Hematopoietic multipotent progenitor cell treated with erythropoietin and hydrocortisone succinate and interleukin-3 and kit ligand, for 8 days (in vitro differentiated cells): ENCODE measurements around the gene SSH3.

Experiments
- DNase-seq: peaks from one replicate; pipeline ENCODE4 v3.0.0-alpha.2; 2015

The SSH3 gene

DNA sequence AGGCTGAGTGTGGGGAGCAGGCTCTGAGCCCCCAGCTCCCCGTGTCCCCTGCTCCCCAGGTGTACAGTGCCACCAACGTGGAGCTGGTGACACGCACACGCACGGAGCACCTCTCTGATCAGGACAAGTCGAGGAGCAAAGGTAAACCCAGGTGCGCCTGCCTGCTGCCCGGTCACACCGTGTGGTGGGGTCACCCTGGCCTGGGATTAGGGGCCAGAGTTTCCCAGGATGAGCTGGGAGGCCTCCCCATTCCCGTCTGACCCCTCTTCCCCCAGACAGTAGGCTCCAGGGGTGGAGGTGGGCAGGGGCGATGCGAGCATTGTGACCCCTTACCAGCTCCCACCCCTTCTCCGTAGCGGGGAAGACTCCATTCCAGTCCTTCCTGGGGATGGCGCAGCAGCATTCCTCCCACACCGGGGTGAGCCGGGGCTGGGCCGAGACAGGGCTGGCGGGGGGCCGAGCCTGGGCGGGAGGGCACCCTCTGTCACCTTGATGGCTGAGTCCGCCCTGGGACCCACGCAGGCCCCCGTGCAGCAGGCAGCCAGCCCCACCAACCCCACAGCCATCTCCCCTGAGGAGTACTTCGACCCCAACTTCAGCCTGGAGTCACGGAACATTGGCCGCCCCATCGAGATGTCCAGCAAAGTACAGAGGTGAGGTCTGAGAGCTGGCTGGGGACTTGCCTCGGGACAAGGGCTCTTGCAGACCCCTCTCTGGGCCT is 3.7 kb upstream of the SSH3 start:
- no peak for DNase-seq

DNA sequence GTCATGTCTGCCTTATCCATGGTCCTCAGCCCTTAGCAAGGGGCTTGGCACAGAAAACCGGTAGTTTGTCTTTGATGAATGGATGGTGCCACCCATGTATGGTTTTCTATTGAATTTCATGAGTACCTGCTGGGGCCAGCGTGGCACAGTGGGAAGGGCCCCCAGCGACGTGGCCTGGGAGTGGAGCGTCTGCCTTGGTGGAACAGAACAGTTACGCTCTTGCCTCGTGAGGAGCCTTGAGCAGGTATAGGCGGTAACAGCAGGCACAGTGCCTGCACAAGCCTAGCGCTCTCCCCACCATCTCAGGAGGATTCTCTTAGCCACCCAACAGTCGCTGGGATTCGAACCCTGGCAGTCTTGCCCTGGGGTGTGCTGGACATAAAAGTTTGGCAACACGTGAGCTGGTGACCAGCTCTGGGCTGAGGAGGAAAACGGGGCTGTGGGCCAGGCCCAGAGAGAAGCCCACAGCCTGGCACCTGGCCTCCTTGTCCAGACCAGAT is 3.0 kb upstream of the SSH3 start:
- DNase-seq = no peak

DNA sequence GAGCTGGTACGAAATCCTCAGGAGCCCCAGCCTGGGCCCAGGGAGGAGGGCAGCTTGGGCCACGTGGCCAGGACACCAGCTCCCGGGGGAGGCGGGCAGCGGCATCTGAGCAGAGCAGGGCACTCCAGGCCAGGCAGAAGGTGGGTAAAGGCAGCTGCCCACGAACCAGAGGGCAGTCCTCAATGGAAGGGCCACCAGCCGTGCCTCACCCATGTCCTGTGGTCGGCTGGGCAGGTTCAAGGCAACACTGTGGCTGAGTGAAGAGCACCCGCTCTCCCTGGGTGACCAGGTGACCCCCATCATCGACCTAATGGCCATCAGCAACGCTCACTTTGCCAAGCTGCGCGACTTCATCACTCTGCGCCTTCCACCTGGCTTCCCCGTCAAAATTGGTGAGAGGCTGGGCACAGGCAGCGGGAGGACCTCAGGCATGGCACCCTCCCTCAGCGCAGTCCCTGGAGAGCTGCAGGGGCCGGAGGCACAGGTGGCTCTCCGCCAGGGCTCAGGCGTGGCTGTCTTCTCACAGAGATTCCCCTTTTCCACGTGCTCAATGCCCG is 2.5 kb upstream of the SSH3 start:
- no peak for DNase-seq

DNA sequence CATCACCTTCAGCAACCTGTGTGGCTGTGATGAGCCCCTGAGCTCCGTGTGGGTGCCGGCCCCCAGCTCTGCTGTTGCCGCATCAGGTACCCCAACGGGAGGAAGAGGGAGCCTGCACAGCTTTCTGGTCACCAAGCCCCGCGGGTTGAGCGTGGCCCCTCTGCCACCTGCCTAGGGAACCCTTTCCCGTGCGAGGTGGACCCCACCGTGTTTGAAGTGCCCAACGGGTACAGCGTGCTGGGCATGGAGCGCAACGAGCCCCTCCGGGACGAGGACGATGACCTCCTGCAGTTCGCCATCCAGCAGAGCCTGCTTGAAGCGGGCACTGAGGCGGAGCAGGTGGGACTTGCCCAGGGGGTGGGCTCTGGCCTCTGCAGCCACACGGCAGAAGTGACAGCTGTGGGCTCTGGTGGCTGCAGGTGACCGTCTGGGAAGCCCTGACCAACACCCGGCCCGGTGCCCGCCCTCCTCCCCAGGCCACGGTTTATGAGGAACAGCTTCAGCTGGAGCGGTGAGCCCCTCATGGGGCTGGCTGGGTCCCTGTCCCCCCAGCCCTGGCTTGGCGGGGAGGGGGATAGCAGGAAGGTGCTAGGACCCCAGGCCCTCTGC is 1.9 kb upstream of the SSH3 start:
- no peak for DNase-seq

DNA sequence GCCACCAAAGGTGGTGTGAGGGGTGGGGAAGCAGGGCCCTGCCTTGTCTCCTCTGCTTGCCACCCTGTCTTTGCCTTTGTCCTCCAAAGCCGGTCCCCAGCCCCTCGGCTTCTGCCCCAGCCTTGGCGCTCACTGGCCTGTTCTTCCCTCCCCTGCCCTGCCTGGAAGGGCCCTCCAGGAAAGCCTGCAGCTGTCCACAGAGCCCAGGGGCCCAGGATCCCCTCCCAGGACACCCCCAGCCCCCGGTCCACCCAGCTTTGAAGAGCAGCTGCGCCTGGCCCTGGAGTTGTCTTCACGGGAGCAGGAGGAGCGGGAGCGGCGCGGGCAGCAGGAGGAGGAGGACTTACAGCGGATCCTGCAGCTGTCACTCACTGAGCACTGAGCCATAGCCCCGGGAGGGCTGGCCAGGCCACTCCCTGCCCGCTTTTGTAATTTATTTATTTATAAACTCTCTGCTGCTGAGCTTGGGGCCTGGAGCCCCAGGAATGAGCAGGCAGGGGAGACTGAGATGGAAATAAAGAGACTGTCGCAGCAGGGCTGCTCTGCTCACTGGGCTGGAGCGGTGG is 1.3 kb upstream of the SSH3 start:
- no peak for DNase-seq

DNA sequence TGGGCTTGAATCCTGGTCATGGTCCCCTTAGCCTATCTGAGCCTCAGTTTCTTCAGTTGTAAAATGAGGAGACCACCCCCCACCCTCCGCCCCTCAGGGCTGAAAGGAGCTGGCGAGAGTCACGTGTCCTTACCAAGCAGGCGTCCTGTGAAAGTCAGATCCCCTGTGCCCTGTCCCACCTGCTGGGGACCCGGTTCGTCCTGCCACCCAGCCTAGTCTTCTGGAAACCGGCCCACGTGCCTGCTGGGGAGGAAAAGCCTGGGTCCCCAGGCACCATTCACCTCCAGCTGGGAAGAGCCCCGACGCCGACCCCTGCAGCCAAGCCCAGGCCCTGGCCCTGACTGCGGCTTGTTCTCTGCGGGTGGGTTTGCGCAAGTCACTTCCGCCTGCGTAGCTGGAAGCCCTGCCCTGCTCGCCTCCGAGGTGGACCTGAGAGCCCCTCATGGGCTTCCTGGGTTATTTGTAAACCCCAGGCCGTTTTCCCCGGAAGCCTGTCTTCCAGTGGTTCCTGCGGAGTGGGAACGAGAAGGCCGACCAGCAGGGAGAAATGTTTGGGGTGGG is 679 bp upstream of the SSH3 start:
- no peak for DNase-seq

DNA sequence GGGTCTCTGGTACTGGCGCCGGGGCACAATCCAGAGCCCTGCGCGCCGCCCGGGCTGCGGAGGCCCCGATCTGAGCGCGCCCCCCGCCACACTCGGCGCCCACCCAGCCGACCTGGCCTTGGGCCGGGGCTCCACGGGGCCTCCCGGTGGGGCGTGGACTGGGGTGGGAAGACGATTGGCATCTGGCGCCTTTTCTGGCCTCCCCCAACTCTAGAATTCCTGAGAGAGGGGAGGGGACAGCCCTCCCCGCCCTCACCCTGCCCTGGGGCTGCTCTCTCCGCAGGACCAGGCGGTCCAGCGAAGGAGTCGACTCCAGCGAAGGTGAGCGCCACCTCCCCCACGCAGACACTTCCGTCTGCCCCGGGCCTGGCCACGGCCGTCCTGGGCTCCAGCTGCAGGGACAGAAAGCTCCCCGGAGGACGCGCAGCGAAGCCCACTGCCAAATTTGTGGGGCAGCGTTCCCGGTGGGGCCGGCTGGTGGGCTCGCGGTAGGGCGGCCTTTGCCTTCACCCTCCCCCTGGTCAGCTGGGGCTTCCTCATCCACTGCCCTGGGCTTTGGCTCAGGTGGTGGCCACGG is 593 bp downstream of the SSH3 start:
- DNase-seq = no peak

DNA sequence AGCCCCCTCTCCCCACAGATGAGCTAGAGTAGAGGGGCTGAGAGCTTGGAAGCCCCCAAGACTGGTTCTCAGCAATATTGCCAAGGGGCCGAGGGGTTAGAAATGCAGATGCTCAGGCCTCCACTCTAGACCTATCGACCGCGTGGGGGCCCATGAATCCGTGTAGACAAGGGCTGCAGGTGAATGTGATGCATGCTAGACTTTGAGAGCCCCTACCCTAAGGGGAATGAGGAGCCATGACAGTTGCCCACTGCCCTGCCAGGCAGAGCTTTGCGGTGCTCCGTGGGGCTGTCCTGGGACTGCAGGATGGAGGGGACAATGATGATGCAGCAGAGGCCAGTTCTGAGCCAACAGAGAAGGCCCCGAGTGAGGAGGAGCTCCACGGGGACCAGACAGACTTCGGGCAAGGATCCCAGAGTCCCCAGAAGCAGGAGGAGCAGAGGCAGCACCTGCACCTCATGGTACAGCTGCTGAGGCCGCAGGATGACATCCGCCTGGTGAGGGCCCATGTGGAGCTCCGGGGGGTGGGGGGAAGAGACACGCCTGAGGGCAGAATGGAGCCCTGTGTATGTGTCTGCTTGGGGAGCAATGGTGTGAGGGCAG is 1.3 kb downstream of the SSH3 start:
- DNase-seq = no peak

DNA sequence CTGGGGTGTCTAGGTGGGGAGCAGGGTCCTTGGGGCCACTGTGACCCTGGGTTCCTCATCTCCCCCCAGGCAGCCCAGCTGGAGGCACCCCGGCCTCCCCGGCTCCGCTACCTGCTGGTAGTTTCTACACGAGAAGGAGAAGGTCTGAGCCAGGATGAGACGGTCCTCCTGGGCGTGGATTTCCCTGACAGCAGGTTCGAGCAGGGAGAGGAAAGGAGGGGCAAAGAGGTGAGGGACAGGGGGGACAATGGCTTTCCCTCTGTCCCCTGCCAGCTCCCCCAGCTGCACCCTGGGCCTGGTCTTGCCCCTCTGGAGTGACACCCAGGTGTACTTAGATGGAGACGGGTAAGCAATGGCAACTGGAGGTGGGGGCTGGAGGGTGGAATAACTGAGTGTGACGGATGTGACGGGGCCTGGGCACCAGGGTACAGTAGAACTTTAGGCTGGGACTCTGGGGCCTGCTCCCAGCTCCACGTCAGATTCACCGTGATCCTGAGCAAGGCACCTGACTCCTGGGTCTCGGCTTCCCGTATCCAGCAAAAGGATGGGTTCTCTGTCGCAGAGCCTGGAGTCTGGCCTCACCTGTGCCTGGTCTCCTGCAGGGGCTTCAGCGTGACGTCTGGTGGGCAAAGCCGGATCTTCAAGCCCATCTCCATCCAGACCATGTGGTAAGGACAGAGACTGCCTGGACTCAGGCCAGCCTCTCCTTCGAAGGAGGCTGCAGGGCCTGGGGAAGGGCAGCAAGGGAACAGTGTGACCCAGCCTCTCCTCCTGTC is 3.6 kb downstream of the SSH3 start:
- DNase-seq = no peak

DNA sequence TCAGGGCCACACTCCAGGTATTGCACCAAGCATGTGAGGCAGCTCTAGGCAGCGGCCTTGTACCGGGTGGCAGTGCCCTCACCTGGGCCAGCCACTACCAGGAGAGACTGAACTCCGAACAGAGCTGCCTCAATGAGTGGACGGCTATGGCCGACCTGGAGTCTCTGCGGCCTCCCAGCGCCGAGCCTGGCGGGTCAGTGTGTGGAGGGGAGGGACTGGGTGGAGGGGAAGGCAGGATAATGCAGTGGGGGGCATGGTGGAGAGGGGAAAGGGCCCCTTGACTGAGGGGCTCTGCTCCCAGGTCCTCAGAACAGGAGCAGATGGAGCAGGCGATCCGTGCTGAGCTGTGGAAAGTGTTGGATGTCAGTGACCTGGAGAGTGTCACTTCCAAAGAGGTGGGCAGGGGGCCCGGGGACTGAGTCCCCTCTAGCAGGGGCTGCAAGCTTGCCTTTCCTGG is 4.2 kb downstream of the SSH3 start:
- no peak for DNase-seq

DNA sequence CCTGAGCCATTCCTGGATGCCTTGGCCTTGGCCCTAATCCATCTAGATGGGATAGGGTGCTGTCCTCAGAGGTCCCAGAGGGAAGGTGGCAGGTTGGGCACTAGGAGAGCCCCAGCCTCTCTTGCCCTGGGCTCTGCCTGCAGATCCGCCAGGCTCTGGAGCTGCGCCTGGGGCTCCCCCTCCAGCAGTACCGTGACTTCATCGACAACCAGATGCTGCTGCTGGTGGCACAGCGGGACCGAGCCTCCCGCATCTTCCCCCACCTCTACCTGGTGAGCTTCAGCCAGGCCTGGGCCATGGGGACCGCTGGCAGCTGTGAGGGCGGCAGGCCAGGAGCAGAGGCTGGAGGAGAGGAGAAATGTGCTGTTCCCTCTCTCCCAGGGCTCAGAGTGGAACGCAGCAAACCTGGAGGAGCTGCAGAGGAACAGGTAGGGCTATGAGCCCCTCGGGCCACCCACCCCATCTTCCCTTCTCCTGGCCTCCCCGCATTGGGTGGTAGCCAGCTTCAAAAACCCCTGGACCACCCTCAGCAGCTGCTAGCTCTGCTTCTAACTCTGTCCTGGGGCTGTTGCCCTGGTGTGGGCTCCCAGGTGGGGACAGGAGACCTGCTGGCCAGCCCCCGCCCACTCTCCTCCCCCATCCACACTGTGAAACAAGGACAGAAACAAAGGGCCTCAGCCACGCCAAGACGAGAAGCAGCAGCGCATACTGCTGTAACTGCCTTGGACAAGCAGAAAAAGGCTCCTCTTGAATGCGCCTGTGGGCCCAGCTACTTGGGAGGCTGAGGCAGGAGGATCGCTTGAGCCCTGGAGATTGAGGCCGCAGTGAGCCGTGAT is 4.9 kb downstream of the SSH3 start:
- DNase-seq = no peak

DNA sequence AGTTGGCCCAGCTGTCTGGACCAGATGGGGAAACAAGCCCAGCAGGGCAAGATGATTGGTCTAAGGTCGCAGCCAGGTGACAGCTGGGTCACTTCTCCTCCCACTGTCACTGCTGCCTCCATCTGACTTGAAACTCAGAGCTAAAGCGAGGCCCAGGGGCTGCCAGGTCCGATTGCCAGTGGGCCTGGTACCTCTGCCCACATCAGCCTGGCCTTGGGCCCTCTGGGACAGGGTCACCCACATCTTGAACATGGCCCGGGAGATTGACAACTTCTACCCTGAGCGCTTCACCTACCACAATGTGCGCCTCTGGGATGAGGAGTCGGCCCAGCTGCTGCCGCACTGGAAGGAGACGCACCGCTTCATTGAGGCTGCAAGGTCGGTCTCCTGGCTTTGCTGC is 5.8 kb downstream of the SSH3 start:
- no peak for DNase-seq

DNA sequence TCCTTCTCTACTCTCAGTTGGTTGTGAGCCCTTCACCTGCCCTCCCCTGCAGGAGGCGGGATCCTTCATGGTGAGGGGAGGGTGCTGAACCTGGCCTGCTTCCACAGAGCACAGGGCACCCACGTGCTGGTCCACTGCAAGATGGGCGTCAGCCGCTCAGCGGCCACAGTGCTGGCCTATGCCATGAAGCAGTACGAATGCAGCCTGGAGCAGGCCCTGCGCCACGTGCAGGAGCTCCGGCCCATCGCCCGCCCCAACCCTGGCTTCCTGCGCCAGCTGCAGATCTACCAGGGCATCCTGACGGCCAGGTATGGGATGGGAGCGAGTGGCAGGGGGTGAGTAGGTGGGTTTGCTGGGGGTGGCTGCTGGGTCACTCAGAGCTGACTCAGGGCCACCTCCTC is 6.3 kb downstream of the SSH3 start:
- DNase-seq = no peak

DNA sequence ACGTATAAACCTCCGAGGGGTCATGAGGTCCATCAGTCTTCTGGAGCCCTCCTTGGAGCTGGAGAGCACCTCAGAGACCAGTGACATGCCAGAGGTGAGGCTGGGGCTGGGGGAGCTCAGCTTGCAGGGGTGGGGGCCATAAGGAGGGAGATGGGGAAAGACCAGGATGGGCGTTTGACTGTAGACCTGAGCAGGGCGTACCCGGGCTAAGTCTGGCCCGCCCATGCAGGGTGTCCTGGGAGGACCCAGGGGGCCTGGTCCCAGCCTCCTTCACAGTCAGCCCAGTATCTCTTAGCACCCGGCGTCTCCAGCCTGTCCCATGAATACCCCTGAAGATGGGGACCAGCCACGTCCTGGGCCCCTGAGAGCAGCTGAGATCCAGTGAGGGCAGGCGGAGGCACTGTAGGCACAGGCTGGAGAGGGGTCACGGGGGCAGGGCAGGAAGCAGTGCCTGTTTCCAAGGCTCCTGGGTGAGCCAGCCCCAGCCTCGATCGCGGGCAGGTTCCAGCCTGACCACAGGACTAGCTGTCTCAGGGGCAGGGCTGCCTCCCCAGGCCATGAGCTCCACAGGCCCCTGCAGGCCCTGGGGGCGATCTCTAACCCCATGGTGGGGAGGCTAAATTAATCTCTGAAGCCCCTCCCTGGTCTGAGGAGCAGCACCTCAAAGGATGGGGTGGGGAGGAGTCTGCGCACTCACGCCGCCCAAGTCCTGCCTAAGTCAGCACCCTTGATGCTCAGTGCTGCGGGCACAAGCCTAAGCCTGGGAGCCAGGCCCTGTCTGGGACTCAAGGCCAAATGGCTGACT is 7.1 kb downstream of the SSH3 start:
- no peak for DNase-seq

DNA sequence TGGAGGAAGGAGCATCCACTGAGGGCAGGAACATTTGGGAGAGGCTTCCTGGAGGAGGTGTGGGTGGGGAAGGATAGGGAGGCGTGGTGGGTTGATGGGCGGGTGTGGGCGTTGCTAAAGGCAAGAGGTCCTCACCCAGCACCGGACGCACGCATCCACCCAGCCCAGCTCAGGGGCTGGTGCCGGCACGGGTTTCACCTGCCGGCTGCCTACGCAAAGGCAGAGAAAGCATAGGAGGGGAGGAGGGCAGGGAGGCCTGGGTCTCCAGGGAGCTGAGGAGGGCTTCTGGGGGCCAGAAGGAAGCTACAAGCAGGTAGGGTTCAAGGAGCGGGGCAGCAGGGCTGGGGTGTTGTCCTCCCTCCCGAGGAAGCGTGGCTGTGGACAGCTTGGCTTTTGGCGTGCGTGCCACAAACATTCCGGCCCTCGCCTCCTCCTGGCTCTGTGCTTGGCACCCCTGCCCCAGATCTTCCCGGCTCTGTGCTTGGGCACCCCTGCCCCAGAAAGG is 7.8 kb downstream of the SSH3 start:
- DNase-seq = no peak

DNA sequence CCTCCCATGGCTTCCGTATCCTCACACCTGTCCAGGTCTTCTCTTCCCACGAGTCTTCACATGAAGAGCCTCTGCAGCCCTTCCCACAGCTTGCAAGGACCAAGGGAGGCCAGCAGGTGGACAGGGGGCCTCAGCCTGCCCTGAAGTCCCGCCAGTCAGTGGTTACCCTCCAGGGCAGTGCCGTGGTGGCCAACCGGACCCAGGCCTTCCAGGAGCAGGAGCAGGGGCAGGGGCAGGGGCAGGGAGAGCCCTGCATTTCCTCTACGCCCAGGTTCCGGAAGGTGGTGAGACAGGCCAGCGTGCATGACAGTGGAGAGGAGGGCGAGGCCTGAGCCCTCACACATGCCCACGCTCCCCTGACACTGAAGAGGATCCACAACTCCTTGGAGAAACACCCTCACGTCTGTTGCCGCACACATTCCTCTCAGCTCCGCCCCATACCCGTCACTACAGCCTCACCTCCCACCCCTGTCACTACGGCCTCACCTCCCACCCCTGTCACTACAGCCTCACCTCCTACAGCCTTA is 8.3 kb downstream of the SSH3 start:
- DNase-seq = no peak

DNA sequence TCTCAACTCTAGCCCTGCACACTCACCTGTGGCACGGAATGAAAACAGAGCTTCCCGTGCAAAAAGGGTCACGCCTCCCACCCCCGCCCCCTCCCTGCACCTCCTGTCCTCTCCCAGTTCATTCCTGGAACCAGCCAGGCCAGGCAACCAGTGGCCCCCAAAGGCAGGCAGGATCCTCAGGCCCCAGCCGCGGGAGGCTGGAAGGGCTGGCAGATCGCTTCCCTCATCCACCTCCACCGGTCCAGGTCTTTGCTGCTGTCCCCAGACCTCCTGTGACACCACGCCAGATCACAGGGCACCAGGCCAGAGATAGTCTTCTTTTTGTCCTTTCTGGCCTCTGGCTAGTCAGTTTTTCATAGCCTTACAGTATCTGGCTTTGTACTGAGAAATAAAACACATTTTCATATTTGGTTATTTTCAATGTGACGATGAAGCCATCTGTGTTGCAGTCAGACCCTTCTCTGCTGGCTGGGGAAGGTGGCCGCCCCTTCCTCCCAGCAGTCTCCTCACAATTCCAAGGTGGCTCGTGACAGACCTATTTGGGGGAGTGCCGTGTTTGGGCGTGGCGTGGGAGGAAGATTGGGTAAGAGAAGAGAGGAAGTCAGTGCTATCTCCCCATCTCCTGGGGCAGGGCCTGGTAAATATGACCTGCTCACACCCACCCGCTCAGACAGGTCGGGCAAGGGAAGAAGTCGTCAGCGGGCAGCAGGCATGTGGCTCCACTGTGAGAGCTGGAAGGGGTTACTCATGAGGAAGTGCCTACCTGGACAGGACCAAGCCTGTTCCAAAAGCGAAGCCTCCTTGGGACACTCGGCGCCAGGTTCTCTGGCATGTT is 9.1 kb downstream of the SSH3 start:
- peak; percentile 68 for DNase-seq

DNA sequence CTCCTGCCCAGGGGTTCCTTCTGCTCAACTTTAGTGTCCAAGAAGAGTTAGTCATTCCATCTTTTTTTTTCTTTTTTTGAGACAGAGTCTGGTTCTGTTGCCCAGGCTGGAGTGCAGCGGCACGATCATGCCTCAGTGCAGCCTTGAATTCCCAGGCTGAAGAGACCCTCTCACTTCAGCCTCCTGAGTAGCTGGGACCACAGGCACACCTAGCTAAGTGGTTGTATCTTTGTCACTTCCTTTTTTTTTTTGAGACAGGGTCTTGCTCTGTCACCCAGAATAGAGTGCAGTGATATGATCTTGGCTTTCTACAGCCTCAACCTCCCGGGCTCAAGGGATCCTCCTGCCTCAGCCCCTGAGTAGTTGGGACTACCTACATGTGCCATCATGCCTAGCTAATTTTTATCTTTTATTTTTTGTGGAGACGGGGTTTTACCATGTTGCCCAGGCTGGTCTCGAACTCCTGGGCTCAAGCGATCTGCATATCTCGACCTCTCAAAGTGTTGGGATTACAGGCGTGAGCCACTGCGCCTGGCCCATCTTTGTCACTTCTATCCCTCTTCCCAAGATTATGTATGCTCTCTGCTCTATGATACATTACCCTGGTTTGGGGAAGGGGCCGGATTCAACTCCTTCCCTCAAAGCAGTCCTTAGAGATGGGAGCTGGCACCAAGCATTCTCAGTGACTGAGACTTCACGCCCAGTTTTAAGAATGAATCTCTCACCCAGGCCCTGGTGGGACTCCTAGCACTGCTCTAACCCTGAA is 10.0 kb downstream of the SSH3 start:
- no peak for DNase-seq
